HepG2 (cell line): ENCODE results near the gene ALPK3. TPM values are rescaled to one million over a fixed set of nuclear protein-coding genes. Genes with fewer than 3 reads are reported as not detected.

Experiments
- ATAC-seq: fragments of 200-7000 bp; cut with Tn5 transposase; 3 replicates; pipeline ENCODE4 v1.9.1; 2020; ENCODE audit warnings: mild to moderate bottlenecking, moderate library complexity
- BruUV-seq: library from RNA; stranded (reverse); fragments of 400-500 nt; replicated peaks from 2 replicates; lab custom pipeline; 2021; lab: Mats Ljungman, UMichigan
- CTCF ChIA-PET: fragments of 300-600 bp; formaldehyde crosslinking; extraction: SDS; loops from one replicate; lab custom pipeline; 2021; ENCODE audit warnings: low total read pairs, inconsistent platforms, low intra/inter-chr PET ratio; lab: Yijun Ruan, JAX
- POLR2A ChIA-PET: fragments of 350-600 bp; sonication (Branson Sonifier 250); formaldehyde crosslinking; loops from one replicate; lab custom pipeline; 2020; ENCODE audit warnings: antibody characterized with exemption, inconsistent platforms; lab: Yijun Ruan, JAX
- DNase-seq: peaks from one replicate; pipeline ENCODE4 v3.0.0-alpha.2; 2015; ENCODE audit warnings: low spot score
- FAIRE-seq: peaks from 3 replicates; lab custom pipeline; 2011; peaks lifted over from hg19 to GRCh38; lab: Jason Lieb, UNC
- H2AFZ ChIP-seq: one replicate; pipeline ENCODE4 v1.6.1; 2011; ENCODE audit warnings: low read length, inconsistent platforms
- H3K27ac ChIP-seq: fragments of 300-600 bp; 3 replicates; pipeline ENCODE4 v1.8.0; 2011; ENCODE audit warnings: mixed run types, mild to moderate bottlenecking, mixed read lengths, low read length, inconsistent platforms; ENCODE audit not compliant: insufficient read depth; ENCODE audit errors: extremely low read length
- H3K27me3 ChIP-seq, 2 experiments: fragments of 200-600 bp in 1 of 2; 2 replicates in 1 of 2; 3 replicates in 1 of 2; pipeline versions ENCODE4 v1.6.0 to v1.8.0; 2011; ENCODE audit warnings: low read length in 2 of 2, mild to moderate bottlenecking in 2 of 2, moderate library complexity in 2 of 2, inconsistent platforms in 1 of 2; ENCODE audit not compliant: insufficient read depth in 2 of 2, control insufficient read depth in 1 of 2
- H3K36me3 ChIP-seq, 2 experiments: fragments of 200-600 bp in 1 of 2; replicated peaks in 1 of 2; 2 replicates in 1 of 2; 3 replicates in 1 of 2; pipeline versions ENCODE4 v1.5.1 to v1.8.0; 2011; ENCODE audit warnings: low read length in 2 of 2, inconsistent platforms in 1 of 2; ENCODE audit not compliant: insufficient read depth in 2 of 2, control insufficient read depth in 1 of 2
- H3K4me1 ChIP-seq: 2 replicates; pipeline ENCODE4 v1.5.1; 2012; ENCODE audit warnings: low read length, inconsistent platforms; ENCODE audit not compliant: insufficient read depth
- H3K4me2 ChIP-seq: 2 replicates; pipeline ENCODE4 v1.6.0; 2011; ENCODE audit warnings: low read depth, low read length, inconsistent platforms
- H3K4me3 ChIP-seq, 3 experiments: fragments of 200-600 bp in 1 of 3; sonication (generic), shearing (Covaris generic) in 1 of 3; replicated peaks in 1 of 3; 2 replicates each; pipeline ENCODE4 v1.5.1; 2011 to 2016; ENCODE audit warnings: low read length in 3 of 3, inconsistent platforms in 2 of 3, low read depth in 2 of 3, mild to moderate bottlenecking in 2 of 3, control low read depth in 1 of 3, mixed read lengths in 1 of 3; ENCODE audit not compliant: insufficient read depth in 1 of 3
- H3K79me2 ChIP-seq: one replicate; pipeline ENCODE4 v1.6.1; 2011; ENCODE audit warnings: low read length, inconsistent platforms; ENCODE audit not compliant: insufficient read depth
- H3K9ac ChIP-seq: 2 replicates; pipeline ENCODE4 v1.6.0; 2011; ENCODE audit warnings: mild to moderate bottlenecking, low read depth, low read length, inconsistent platforms; ENCODE audit not compliant: insufficient read depth
- H3K9me3 ChIP-seq: 2 replicates; pipeline ENCODE4 v1.5.1; 2012; ENCODE audit warnings: mild to moderate bottlenecking, low read length
- H4K20me1 ChIP-seq: 2 replicates; pipeline ENCODE4 v1.6.0; 2011; ENCODE audit warnings: inconsistent platforms, mild to moderate bottlenecking, low read length, moderate library complexity; ENCODE audit not compliant: insufficient read depth
- CCDC6 ChIP-seq: sonication (generic); formaldehyde crosslinking; IDR thresholded peaks from 2 replicates; pipeline ENCODE4 v1.8.1; 2022; ENCODE audit warnings: mild to moderate bottlenecking, missing genetic modification reagents, moderate library complexity
- RBAK ChIP-seq: sonication (generic); formaldehyde crosslinking; IDR thresholded peaks from 2 replicates; pipeline ENCODE4 v1.5.1; 2020; ENCODE audit warnings: mild to moderate bottlenecking, missing genetic modification reagents
- SOX13 ChIP-seq, 3 experiments: fragments of 450-650 bp in 1 of 3; sonication (generic) in 1 of 3; formaldehyde crosslinking in 1 of 3; IDR thresholded peaks in 2 of 3; conservative IDR thresholded peaks in 1 of 3; 2 replicates each; pipeline versions ENCODE4 v1.5.0 to v1.6.1; 2016 to 2020; ENCODE audit warnings: antibody characterized with exemption in 1 of 3, mild to moderate bottlenecking in 1 of 3, missing compliant biosample characterization in 1 of 3, missing genetic modification reagents in 1 of 3, moderate library complexity in 1 of 3
- ZNF317 ChIP-seq: sonication (generic); formaldehyde crosslinking; IDR thresholded peaks from 2 replicates; pipeline ENCODE4 v1.5.0; 2020; ENCODE audit warnings: mild to moderate bottlenecking, missing genetic modification reagents
- ZNF629 ChIP-seq: sonication (generic); formaldehyde crosslinking; conservative IDR thresholded peaks from 2 replicates; pipeline ENCODE4 v1.5.0; 2020; ENCODE audit warnings: missing genetic modification reagents
- WGBS: methylation state at CpG from one replicate; pipeline ENCODE4 v1.1.6; 2017; ENCODE audit warnings: low lambda C conversion rate; 5-methylcytosine and 5-hydroxymethylcytosine counted together
- in situ Hi-C: cut with HindIII; loops from 2 replicates; pipeline ENCODE4 v1.10.0; 2017; ENCODE audit warnings: low pct_unique_long_range_greater_than_20kb; ENCODE audit not compliant: extremely low pct_ligation_motif_present
- intact Hi-C: fragments of 100-400 bp; cut with micrococcal nuclease; formaldehyde crosslinking; loops from one replicate; pipeline ENCODE4 v1.10.0; 2022; ENCODE audit not compliant: unreplicated experiment
- polyA plus RNA-seq, 8 experiments: library from polyadenylated mRNA; depleted of rRNA in 3 of 8; stranded (reverse) in 7 of 8; unstranded in 1 of 8; fragments of >200 nt; fragmentation: Illumina TruSeq in 4 of 8; extraction: Trizol in 4 of 8; gene quantifications; 2 replicates each; pipeline versions ENCODE4 v1.2.1 to v1.2.3, GENCODE V29; 2011 to 2016; ENCODE audit warnings: low read depth in 4 of 8, missing spikeins in 1 of 8, mixed read lengths in 1 of 8; ENCODE audit not compliant: insufficient read depth in 1 of 8
- total RNA-seq, 5 experiments: library from RNA; depleted of rRNA; stranded (reverse); fragments of >200 nt; fragmentation: Illumina TruSeq; extraction: Trizol; gene quantifications; 2 replicates each; pipeline ENCODE4 v1.2.3, GENCODE V29; 2016; ENCODE audit warnings: low read depth in 1 of 5

ALPK3 gene
- total and polyA plus RNA-seq, 2 of the 13 experiments (the other 11 are each of a cell fraction or from before 2014, with no cell fraction given), result 0.04 to 0.42 TPM

DNA sequence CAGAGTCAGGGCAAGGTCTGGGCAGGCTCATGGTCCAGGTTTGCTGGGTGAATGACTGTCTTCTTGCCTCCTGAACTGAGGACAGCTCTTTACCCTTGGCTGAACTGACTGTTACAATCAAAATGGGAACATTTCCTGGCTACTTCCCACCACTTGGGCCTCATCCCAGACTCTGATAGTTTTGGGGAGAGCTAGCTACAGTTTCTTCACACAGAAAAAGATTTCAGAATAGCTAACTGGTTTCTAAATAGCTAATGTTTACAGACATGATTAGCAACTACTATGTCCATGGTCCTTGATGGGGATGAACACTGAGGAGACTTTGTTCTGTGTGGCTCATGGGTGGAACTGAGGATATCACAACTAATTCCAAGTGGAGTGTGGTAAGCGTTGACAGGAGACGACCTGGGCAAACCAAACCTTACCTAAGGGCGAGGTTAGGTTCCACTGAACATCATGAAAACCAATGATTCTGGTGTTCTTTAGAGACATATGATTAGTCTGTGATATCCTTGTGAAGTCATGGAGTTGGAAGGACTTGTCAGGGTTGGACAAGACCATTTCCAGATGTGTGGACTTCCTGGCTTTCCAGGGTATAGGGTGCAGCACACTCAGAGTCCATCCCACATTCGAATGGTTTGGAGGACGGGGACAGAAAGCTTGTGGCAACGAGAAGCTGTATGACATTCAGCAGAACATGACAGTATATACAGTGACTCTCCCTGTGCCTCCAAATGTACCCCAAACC, 7.3 kb downstream of the ALPK3 start:
- Histone ChIP-seq H3K27me3 (no peaks in the 10 kb centered on the region; a peak in 2 of 5 replicates), H3K79me2 (no peaks in the 10 kb centered on the region), H3K4me3 (no peak overlapping the region; a peak in 1 of 6 replicates), H2AFZ (no peak overlapping the region), H3K27ac (no peak overlapping the region), H3K9ac (no peak overlapping the region), H3K4me1 (peaks cover 57% of the 10 kb centered on the region), H3K36me3 (no peaks in the 10 kb centered on the region), H3K9me3 (no peaks in the 10 kb centered on the region), H4K20me1 (no peaks in the 10 kb centered on the region), H3K4me2 (peak overlapping the region; percentile 21; the same call in 1 of the 2 replicates)
- ChIA-PET POLR2A (interaction anchor here (1.0 kb wide), 1 partner anchor 104 kb away, joined by 3 read pairs; no protein-coding TSS in a partner anchor), CTCF (no interaction called here)
- TF ChIP-seq SOX13 (IDR thresholded peaks at IDR 0.05) (no peak), SOX13 (CRISPR knock-in tag; conservative IDR thresholded peaks at IDR 0.05 in 1 of 2, IDR thresholded peaks at IDR 0.05 in 1 of 2) (0 out of 4 replicates have a peak, but pooled peaks of 1 of the 2 experiments have one; percentile 10), CCDC6 (CRISPR knock-in tag) (no peak), ZNF629 (0 out of 2 replicates have a peak, but pooled peaks have one; percentile 18), RBAK (CRISPR knock-in tag) (0 out of 2 replicates have a peak, but pooled peaks have one; percentile 62), ZNF317 (peak; percentile 86)
- DNase-seq (peak; percentile 50), ATAC-seq (peak; percentile 16; the same call in 2 of the 3 replicates), FAIRE-seq (peak; percentile 73)
- in situ Hi-C loops (loop anchor here (5.0 to 25.0 kb wide), 3 partner anchors 103 to 338 kb away; no protein-coding TSS in a partner anchor), intact Hi-C loops (loop anchor here (5.0 to 10.0 kb wide), 2 partner anchors 50 to 223 kb away; no protein-coding TSS in a partner anchor)
- BruUV-seq, result no TSS peak
- WGBS, result 5% methylated on average over 3 of the region's 6 CpGs
